ENCODE results near the gene GBF1.
"Not testable (repeated sequence)": the region's sequence is repeated elsewhere in the genome, so short reads cannot be mapped to it uniquely, and the experiment has no call there.

The GBF1 gene

DNA sequence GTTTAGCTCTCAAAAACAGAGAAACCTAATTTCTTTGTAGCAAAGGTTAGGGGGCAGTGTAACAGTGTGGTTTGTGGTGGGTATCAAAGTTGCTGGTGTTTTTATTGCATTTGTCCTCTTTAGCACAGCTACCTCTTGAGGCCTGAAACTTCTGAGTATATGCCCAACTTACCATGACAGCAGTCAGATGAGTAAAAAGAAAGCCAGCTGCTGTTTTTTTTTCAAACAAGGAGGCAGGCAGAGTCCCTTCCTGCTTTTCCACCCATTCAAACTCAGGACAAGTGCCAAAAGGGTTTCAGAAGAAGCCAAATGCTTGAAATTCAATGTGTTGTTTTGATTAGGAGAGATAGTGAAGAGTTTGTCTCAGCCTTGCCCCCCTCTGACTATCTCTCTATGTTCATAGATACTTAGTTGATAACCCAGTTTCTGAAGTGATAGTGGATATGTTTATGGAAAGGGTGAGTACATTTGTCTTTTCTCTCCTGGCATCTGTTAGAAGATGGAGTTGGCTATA is 23.1 kb downstream of the GBF1 start:
- DNase-seq, result no peak

DNA sequence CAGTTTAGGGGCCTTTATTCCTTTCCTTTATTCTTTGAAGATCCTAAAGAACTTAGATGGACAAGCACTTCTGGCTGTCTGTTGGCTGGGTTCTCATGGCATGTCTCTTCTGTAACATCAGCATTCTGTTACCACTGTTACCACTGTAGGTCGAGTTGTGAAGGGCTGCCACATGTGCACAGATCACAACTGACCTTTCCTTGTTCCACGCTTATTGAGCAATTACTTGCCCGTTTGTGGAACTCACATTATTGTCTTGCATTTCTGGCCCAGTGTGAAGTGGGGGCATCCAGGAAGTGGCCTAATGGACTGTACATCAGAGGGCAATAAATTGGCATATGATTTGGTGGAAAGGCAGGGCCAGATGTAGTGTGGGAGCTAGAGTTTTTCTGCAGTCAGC is 23.7 kb downstream of the GBF1 start:
- no peak for DNase-seq

DNA sequence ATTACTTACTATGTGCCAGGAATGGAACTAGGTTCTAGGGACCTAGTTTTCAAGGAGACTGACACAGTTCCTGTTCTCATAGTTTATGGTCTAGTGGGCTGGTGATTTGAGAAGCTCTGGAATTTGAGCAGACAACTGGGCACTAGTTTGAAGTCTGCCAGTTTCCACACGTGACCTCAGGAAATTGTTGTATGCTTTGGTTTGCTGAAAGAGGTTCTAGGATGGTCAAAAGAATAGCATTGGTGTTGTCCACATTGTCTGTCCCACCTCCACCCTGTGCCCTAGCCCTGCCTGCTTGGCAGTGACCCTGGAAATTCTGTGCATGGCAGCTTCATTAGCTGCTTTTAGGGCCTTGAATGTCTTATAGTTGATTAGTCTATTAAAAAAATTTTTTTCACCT is 28.7 kb downstream of the GBF1 start:
- DNase-seq, result no peak

DNA sequence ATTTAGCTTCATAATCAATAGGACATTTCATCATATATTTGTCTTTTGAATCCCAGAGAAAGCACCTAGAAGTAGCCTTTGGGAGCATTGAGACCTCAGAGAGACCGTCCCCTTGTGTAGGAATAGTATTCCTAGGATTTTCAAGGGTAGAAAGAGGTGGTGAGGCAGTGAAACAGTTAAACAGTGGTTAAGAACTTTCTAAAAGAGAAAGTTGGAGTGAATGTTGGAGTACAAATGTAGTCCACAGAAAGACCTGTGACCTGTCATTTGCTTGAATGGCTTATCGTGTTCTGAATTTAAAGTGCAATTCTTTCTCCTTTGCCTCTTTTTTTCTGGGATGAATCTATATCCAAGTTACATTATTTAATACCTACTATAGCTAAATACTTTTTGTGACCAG is 30.0 kb downstream of the GBF1 start:
- DNase-seq, result no peak

DNA sequence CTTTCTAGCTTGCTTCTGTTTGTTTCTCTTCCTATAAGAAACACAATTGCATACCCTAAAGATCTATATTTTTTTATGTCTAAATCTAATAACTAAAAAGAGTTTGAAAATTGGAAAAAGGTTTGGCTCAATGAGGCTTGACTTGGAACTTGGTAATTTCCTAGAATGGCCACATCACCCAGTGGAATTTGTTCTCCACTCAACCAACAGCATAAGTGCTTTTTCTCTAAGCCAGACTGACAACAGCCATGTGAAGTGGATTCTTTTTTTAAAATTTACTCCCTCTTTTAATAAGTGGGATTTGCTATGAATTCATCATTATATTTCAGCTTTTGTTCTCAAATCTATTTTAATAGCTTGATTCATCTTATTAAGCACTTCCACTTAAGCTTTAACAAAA is 33.8 kb downstream of the GBF1 start:
- DNase-seq, result no peak

DNA sequence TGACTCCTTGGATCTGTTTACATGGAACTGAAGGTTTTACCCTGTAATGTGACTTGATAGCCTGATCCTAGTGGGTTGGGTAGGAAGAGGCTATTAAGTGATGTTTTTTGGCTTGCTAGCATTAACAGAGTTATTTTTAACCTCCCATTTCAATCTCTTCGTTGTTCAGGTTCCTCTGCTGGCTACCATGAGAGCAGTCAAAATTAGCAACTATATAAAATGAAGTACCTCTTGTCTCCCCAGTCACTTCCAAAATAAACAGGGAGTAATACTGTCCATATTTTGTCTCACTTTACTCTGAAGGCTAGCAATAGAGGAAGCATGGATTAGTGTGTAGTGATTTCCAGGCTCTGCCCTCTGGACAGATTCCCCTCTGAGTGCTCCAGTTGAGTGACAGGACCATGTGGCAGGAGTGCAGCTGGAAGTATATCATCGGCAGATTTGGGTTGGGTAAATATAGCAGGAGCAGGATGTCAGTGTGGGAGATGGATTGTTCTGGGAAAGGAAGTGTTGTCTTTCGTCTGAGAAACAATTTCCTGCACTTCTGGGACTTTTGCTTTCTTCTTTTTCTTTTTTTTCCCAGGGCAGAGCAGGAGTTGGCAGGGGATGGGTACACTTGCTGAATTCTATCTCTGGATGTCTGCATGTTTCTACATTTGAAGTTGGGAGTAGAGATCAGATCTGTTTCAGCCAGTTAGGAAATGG is 35.2 kb downstream of the GBF1 start:
- no peak for DNase-seq

DNA sequence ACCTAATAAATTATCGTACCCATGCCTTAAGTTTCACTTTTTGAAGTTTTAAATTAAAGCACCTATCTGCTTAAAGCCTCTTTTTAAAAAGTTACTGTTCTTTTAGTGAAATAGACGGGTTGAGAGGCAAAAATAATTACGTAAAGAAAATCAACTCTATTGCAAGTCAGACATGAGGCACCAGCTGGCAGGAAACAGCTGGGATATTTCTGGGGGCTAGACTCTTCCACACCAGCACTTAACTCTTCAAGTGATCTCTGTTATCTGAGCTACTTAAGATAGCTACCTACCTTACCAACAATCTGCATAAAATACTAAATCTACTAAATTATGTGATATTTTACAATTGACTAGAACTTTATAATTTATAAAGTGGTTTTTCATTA is 35.8 kb downstream of the GBF1 start:
- DNase-seq, result no peak

DNA sequence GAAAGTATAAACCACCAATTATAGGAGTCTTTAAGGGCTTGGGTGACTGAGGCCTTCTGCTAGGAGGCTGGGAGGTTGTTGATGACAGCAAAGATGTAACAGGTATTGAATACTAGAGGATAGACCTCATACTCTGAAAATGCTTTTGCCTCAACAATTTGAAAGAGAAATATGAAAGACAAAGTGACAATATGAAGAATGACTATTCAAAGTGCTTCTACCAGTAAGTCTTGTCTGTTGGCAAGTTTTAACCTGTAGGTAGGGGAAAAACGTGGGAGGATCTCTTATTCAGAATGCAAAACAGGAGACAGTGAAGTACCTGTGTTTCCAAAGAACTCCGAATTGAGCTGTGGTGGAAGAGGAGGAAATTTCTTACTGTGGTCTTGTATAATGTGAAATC is 38.2 kb downstream of the GBF1 start:
- no peak for DNase-seq

DNA sequence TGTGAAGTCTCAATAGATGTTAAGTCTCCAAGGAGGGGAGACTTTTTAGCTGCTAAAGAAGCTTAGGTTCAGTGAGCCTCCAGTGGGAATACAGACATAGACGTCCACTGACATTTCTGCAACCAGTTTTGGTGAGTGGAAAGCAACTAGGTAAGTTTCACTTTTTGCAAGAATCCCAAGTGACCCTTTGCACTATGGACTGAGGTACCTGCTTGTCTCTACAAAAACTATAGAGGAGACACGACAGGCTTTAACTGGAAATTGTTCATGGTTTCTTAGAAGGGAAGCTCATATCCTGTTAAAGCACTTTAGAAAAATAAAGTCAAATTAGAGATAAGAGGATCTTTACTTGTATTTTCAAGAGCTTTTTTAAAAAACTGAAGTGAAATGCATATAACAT is 38.6 kb downstream of the GBF1 start:
- DNase-seq, result no peak

DNA sequence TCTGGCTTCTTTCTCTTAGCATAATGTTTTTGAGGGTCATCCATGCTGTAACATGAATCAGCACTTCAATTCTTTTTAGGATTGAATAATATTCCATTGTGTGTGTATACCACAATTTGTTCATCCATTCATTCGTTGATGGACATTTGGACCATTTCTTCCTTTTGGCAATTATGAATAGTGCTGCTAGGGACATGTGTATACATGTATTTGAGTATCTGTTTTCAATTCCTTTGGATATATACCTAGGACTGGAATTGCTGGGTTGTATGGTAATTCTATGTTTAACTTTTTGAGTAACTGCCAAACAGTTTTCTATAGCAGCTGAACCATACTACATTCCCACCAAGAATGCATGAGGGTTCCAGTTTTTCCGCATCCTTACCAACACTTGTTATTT is 39.2 kb downstream of the GBF1 start:
- DNase-seq, result no peak

DNA sequence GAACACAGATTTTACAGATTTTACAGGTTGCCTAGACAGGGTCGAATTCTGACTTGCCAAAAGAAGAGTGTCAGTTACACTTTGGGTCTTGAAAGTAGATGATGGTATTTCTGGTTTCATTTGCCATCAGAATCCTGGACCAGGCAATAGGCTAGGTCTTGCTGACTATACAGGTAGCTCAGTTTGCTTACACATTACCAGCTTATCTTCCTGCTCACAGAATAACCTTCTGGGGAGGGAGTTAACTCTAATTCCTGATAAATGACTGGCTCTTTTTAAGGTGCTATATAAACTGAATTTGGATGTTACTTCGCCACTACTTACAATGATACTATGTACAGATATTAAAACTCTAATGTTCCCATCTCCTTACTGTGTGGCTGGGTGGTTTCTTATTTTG is 39.8 kb downstream of the GBF1 start:
- no peak for DNase-seq

DNA sequence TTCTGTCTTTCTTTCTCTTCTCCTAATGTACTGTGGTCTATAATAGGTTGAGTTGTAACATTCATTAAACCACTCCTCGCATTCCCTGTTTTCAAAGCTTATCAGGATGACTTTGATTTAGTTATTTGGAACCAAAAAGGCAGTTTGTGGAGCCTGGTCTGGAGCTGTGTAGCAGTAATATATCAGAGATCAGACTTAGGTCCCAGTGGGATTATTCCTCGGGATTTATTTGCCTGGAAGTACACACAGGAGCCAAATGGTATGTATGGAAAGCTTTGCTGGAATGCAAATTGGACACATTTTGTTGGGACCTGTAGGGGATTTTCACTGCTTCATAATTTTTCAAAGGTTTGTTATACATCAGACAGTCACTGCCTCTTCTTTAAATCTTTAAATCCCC is 40.9 kb downstream of the GBF1 start:
- DNase-seq, result no peak

DNA sequence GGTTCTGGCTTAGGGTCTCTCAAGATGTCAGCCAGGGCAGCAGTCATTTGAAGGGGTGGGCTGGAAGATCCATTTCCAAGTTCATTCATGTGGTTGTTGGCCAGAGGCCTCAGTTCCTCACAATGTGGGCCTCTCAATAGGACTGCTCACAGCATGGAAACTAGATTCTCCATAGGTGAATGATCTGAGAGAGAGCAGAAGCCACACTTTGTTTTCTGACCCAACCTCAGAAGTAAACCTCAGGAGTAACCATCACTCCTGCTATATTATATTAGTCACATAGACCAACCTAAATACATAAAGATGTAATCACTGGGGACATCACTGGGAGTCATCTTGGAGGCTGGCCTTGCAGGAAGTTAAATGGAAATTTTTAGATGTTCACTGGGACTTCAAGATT is 42.2 kb downstream of the GBF1 start:
- DNase-seq, result no peak

DNA sequence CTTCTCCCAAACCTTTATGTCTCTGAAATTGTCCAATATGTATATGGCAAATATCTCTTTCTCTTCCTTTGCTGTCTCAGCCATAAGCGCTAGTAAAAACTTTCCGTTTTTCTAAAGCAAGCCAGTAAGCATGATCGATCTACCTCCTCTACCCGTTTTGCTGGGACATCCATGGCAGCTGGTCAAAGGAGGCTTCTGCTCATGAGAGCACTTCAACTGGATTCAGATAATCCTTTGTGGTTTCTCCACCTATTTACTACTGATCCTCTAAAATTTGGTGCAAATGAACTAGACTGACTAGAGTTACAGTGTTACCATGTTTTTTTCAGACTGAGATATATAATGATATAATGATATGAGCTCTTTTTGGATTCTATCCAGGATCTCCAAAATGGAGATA is 42.7 kb downstream of the GBF1 start:
- DNase-seq, result no peak

DNA sequence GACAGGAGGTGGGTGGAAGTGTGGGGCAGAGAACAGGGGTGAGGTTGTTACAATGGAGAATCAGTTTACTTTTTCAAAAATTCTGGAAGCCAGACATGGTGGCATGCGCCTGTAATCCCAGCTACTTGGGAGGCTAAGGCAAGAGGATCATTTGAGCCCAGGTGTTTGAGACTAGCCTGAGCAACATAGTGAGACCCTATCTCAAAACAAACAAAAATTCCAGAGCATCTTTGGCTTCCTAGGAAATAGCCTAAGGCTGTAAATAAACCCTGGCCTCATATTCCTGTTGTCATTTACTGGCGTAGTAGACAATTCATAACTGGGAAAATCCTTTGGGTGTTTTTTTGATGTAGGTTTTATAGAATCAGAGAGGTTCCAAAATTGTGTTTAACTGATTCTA is 44.0 kb downstream of the GBF1 start:
- no peak for DNase-seq

DNA sequence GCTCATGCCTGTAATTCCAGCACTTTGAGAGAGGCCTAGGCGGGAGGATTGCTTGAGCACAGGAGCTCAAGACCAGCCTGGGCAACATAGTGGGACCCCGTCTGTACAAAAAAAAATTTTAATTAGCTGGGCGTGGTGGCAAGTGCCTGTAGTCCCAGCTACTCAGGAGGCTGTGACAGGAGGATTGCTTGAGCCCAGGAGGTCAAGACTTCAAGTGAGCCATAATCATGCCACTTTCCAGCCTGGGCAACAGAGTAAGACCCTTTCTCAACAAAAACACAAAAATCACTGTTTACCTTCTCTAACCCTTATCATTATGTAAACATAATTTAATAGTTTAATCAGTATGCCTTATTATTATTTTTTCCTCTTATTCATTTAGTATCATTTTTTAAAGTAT is 44.5 kb downstream of the GBF1 start:
- no peak for DNase-seq

DNA sequence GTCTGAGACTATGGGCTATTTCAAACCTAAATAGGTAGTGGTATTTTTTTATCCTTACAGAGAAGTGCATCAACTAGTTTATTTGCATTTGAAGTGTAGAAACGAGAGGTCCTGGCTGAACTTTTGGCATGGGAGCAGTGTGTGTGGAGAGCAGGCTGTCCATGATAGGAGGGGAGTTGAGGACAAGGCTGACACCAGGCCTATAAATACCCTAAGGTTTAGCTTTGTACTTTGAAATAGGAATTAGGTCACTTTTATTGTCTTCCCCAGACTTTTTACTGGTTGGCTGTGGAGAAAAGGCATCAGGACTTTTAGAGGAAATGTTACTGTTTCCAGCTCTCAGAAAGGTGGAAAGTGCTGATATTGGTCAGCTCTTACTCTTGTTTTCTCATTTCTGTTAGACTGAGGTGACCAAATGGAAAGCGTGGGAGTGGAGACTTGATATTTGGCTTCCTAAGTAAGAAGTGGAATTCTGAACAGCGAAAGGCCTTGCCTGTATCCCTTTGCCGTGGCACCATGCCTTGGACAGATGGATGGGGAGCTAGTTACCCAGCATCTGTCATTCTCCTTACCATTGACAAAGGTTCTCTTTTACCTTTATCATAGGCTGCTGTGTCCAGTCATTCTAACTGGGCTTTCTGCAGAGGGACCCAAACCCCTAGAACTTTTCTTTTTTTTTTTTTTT is 46.0 kb downstream of the GBF1 start:
- DNase-seq, result no peak

DNA sequence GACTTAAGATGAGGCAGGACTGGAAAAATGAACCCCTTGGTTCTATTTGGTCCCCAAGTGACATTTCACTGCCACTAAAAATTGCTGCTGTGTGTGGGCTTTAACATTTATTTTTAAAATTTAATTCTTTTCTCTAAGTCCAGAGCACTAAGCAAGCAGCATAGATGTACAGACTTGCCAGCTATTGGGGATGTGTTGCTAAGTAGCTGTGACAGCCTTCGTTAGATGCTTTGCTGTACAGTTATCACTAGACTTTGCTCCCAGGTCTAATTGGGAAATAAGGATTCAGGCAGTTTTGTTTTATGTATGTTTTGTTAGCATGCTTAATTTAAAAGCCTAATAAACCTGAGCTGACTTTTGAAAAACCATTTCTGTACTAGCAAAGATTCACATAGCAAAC is 51.8 kb downstream of the GBF1 start:
- DNase-seq, result no peak

DNA sequence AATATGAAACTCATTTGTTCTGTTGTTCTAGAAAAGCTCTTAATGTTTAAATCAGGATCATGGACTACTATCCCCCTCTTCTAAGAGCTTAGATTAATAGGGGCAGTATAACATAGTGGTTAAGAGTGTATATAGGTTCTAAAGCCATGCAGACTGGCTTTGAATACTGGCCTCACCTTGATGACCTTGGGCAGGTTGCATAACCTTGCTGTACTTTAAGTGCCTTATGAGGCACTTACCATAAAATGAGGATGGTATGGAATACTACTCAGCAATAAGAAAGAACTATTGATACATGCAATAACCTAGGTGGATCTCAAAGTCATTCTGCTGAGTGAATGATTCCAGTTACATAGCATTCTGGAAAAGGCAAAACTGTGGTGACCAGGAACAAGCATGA is 53.6 kb downstream of the GBF1 start:
- no peak for DNase-seq

DNA sequence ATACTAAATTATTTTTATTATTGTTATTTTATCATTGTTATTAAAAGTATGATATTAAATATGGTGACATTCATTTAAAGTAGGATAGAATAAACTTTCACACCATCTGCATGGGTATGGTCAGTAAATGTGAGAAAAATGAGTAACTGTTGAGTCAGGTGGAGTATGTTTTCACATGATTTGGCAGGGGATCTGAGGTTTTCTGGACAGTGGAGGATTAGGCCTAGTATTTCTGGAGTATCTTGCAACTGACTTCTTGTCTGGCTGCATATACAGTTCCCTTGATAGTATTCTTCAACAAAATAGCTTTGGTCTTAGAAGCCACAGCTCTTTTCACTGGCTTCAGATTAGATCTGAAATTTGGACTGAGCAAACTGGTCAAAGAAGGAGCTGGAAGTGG is 54.5 kb downstream of the GBF1 start:
- DNase-seq, result no peak

DNA sequence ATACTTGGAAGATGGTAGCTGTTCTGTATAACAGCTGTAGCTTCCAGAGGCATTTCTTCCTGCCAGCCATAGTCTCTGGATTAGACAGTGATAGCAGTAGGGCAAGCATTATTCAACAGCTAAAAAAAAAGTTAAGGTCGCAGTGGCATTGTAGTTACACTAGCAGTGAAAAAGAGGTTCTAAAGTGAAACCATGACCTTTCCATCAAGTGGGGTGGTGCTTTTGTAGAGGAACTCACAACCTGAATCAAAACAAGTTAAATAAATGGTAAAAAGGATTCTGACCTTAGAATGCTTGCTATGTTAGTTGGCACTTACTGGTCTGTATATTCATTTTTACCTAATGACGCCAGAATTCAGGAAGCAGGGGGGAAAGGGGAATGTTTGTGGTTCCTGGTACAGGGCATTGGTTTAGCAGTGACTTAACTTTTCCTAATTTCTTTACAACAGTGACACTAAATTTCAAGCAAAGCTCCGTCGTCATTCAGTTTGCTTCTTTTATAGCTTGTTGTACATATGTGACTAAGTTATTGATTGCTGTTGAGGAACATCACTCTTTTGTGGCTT is 55.0 kb downstream of the GBF1 start:
- no peak for DNase-seq

DNA sequence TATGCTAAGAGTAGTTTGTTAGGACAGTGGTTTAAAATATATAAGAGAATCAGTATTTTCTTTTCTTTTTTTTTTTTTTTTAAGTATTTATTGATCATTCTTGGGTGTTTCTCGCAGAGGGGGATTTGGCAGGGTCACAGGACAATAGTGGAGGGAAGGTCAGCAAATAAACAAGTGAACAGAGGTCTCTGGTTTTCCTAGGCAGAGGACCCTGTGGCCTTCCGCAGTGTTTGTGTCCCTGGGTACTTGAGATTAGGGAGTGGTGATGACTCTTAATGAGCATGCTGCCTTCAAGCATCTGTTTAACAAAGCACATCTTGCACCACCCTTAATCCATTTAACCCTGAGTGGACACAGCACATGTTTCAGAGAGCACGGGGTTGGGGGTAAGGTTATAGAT is 55.6 kb downstream of the GBF1 start:
- not testable (repeated sequence) for DNase-seq

DNA sequence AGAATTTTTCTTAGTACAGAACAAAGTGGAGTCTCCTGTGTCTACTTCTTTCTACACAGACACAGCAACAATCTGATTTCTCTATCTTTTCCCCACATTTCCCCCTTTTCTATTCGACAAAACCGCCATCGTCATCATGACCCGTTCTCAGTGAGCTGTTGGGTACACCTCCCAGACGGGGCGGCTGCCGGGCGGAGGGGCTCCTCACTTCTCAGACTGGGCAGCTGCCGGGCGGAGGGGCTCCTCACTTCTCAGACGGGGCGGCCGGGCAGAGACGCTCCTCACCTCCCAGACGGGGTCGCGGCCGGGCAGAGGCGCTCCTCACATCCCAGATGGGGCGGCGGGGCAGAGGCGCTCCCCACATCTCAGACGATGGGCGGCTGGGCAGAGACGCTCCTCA is 56.0 kb downstream of the GBF1 start:
- not testable (repeated sequence) for DNase-seq

DNA sequence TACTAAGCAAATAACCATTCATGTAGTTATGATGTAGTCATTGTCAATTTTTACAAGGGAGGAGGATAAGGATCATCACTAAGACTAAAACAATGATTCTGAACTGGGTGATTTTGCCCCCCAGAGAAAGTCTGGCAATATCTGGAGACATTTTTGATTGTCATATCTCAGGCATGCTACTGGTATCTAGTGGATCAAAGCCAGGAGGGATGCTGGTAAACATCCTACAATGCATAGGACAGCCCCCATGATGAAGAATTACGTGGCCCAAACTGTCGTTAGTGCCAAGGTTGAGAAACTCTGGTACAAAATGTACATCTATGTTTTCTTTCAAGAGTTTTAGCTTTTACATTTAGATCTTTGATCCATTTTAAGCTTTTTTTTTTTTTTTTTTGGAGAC is 57.3 kb downstream of the GBF1 start:
- no peak for DNase-seq

DNA sequence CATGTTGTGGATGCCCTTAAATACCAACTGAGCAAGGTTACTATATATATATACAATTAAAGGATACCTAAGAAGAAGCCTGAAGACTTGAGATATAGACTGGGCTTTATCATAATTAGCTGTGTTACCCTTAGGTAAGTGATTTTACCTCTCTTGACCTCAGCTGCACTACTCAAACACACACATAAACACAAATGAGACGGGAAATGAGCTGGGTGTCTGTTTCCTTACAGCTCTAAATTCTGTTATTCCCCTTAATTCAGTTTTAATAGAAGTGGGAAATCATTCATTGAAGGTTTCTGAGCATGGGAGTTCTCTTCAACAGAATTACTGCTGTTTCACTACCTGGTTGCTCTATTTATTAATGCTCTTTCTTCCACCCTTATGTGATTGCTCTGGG is 60.7 kb downstream of the GBF1 start:
- DNase-seq, result no peak
